ENCODE results near the gene HECW1.

GRCh38 chr7:43537765-43538403, 425.4 kb downstream of the HECW1 start:
- TF ChIP-seq CTCF (optimal IDR thresholded peaks at IDR 0.05 in 1 of 3, IDR thresholded peaks at IDR 0.05 in 1 of 3, conservative IDR thresholded peaks at IDR 0.05 in 1 of 3; ENCODE audit: extremely low read depth in 1 of 3, insufficient read depth in 2 of 3, low read length in 3 of 3) (no peak), EZH2 (IDR thresholded peaks at IDR 0.05; ENCODE audit: low read length) (no peak)

Data from keratinocyte (primary cell).